Skeletal muscle satellite cell (primary cell): Measurements from ENCODE around the gene GALNT14.

Experiments used
- H3K27me3 ChIP-seq: 2 replicates; pipeline ENCODE4 v1.7.0; 2013; ENCODE audit warnings: low read length; ENCODE audit not compliant: control insufficient read depth, insufficient read depth
- H3K36me3 ChIP-seq: 2 replicates; pipeline ENCODE4 v1.7.0; 2013; ENCODE audit warnings: mild to moderate bottlenecking, control low read depth, low read length; ENCODE audit not compliant: insufficient read depth
- H3K4me1 ChIP-seq: 2 replicates; pipeline ENCODE4 v1.7.0; 2013; ENCODE audit warnings: low read length; ENCODE audit not compliant: control insufficient read depth, insufficient read depth
- H3K4me2 ChIP-seq: 2 replicates; pipeline ENCODE4 v1.7.0; 2013; ENCODE audit warnings: mild to moderate bottlenecking, low read length
- H3K4me3 ChIP-seq: 2 replicates; pipeline ENCODE4 v1.7.0; 2013; ENCODE audit warnings: low read length
- H3K9ac ChIP-seq: 2 replicates; pipeline ENCODE4 v1.7.0; 2013; ENCODE audit warnings: mild to moderate bottlenecking, low read depth, low read length, moderate library complexity
- H3K9me3 ChIP-seq: replicated peaks from 2 replicates; pipeline ENCODE4 v1.7.0; 2013; ENCODE audit warnings: mild to moderate bottlenecking, control low read depth, low read length

GALNT14 gene

DNA sequence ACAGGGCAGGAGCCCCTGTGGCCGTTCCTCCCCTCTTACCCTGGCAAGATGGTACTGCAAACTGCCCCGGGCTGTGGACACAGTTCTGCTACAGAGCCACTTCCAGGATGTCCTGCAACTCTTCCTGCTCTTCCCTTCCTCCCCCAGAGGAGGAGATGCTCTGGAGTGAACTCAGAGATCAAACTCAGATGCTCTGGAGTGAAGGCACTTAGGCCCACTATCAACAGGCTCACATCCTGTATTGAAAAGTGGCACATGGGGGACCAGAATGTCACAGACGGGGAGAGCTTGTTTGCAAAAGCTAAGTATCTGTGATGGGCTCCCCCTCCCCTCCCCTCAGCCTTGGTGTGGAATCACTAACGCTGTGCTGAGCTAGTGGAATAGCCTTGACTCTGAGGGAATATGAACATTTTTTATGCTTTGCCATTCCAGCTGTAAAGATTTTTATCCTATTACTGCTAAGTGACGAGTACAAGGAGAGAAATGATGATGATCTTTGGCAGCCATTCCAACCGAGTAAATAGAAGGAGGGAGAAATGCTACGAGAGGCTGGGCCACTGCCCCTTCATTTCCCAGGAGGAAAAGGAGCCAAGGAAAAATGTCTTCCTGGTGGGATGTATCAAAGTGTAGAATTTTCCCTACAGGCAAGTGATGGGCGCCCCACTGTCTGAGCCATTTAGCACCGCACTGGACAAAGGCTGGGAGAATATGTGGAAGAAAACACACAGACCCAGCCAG is 152.6 kb downstream of the GALNT14 start:
- Histone ChIP-seq H3K4me2 (no peak overlapping the region), H3K36me3 (no peaks in the 10 kb centered on the region), H3K4me1 (no peaks in the 10 kb centered on the region), H3K4me3 (no peak overlapping the region), H3K9ac (no peak overlapping the region), H3K9me3 (no peaks in the 10 kb centered on the region), H3K27me3 (no peaks in the 10 kb centered on the region)

DNA sequence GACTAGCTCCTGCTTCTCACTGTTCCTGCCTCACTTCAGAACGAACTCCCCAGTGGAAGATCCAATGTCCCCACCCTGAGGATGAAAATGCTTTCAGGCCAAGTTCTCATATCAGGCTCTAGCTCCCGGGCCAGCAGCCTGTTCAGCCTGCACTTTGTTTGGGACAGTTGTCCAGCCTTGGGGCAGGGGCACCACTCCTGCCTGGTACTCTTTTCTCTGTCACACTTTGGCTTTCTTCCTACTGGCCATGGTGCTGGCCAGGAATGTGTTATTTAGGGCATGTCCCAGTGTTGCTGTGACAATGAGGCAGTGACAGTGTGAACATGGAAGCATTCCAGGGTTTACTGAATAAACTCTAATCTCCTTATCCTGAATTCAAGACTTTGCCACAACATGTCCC is 154.1 kb downstream of the GALNT14 start:
- H3K4me3 ChIP-seq, result no peak overlapping the region
- H3K36me3 ChIP-seq, result no peaks in the 10 kb centered on the region
- H3K4me2 ChIP-seq, result no peak overlapping the region
- no peaks in the 10 kb centered on the region for H3K9me3 ChIP-seq
- no peaks in the 10 kb centered on the region for H3K27me3 ChIP-seq
- peaks cover 8% of the 10 kb centered on the region for H3K4me1 ChIP-seq
- H3K9ac ChIP-seq, result no peak overlapping the region

DNA sequence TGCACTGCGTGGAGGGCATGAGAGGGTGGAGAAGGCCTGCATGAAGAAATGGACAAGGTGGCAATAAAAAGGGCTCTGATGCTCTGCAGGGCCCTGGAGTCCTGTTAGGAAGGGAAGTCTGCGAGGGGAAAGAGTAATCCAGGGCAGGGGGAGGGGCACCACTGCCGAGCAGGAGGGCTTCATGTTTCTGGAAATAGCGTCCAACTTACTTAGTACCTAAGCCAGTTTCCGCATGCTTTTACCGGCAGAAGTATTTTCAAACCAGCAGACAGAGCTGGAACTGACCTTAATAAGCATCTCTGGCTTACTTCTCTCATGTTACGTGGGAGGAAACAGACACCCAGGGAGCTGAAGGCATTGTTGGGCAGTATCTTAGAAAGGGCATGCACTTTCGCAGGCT is 156.7 kb downstream of the GALNT14 start:
- Histone ChIP-seq H3K9ac (no peak overlapping the region), H3K4me1 (peaks cover 8% of the 10 kb centered on the region), H3K9me3 (no peaks in the 10 kb centered on the region), H3K4me3 (no peak overlapping the region), H3K27me3 (no peaks in the 10 kb centered on the region), H3K36me3 (no peaks in the 10 kb centered on the region), H3K4me2 (no peak overlapping the region)

DNA sequence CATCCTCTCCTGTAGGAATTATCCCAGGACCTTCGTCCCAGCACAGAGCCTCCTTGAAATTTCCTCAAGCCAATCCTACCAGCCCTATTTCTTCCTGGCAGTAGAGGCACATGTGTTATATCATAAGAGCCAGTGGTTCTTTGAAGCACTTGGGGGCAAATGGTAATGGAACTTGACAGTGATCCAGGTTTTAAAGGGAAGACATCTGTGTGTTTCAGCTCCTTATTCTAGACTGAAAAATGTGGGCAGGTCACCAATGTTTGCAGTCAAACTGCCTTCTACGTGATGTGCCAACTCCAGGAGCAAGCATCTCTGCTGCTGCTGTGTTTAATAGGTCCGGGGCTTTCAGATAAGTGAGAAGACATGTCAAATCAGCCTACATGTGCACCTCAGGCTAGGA is 157.1 kb downstream of the GALNT14 start:
- no peak overlapping the region for H3K4me2 ChIP-seq
- peaks cover 8% of the 10 kb centered on the region for H3K4me1 ChIP-seq
- H3K4me3 ChIP-seq, result no peak overlapping the region
- H3K9me3 ChIP-seq, result no peaks in the 10 kb centered on the region
- H3K27me3 ChIP-seq, result no peaks in the 10 kb centered on the region
- no peak overlapping the region for H3K9ac ChIP-seq
- no peaks in the 10 kb centered on the region for H3K36me3 ChIP-seq

DNA sequence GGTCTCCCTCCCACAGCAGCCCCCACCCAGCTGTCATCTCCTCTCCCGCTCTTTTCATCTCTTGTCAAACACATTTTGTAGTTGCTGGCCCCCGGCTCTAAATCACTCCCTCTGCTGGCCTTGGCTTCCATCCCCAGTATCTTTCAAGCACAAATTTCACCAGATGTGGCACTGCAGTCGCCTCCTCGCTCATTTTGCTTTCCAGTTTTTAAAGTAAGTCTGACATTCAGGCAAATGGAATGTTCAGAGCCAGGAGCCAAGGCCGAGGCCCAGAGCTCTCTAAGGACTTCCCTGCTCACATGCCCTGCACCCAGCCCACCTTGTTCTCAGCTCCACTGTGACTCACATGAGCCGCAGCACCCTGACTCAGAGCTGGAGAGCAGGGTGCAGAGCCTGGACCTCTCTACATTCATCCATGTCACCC is 158.4 kb downstream of the GALNT14 start:
- no peaks in the 10 kb centered on the region for H3K36me3 ChIP-seq
- H3K4me2 ChIP-seq, result no peak overlapping the region
- H3K9me3 ChIP-seq, result no peaks in the 10 kb centered on the region
- no peaks in the 10 kb centered on the region for H3K27me3 ChIP-seq
- peaks cover 8% of the 10 kb centered on the region for H3K4me1 ChIP-seq
- no peak overlapping the region for H3K9ac ChIP-seq
- no peak overlapping the region for H3K4me3 ChIP-seq

DNA sequence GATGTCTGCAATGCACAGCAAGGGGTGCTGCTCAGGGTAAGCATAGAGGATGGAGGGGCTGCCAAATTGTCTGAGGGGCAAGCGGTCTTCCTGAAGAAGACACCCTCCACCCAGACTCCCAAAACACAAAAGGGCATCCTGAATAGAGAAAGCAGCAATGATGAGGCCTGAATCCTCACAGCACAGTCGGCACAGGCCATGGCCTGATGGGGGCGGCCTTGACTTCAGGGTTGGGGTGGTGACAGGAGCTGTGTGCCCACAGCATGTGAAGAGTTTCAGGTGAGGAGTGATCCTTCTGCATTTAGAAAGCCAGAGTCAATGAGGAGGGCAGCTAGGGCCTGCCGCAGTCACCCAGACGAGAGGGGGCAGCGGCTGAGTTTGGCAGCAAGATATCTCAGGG is 159.4 kb downstream of the GALNT14 start:
- no peaks in the 10 kb centered on the region for H3K9me3 ChIP-seq
- no peaks in the 10 kb centered on the region for H3K36me3 ChIP-seq
- H3K4me2 ChIP-seq, result no peak overlapping the region
- no peak overlapping the region for H3K4me3 ChIP-seq
- no peaks in the 10 kb centered on the region for H3K27me3 ChIP-seq
- H3K9ac ChIP-seq, result no peak overlapping the region
- peaks cover 8% of the 10 kb centered on the region for H3K4me1 ChIP-seq

DNA sequence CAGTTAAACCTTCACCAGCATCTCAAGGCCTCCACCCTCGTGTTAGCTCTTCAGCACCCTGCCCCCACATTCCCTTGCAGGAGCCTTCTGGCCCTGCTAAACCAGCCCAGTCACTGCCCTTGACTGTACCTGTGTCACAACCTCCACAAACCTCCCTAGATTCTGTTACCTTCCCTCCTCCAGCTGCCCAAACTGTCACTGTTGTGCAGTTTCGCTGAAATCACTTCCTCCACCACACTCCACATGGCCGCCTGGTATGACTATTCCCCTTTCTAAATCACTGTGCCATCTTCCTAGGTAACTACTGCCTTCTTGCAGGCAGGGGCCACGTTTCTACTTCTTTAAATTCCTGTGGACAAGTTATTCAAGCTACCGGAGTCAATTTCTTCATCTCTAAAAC is 160.2 kb downstream of the GALNT14 start:
- no peaks in the 10 kb centered on the region for H3K27me3 ChIP-seq
- H3K9me3 ChIP-seq, result no peaks in the 10 kb centered on the region
- peaks cover 8% of the 10 kb centered on the region for H3K4me1 ChIP-seq
- H3K4me2 ChIP-seq, result no peak overlapping the region
- H3K9ac ChIP-seq, result no peak overlapping the region
- H3K36me3 ChIP-seq, result no peaks in the 10 kb centered on the region
- no peak overlapping the region for H3K4me3 ChIP-seq

DNA sequence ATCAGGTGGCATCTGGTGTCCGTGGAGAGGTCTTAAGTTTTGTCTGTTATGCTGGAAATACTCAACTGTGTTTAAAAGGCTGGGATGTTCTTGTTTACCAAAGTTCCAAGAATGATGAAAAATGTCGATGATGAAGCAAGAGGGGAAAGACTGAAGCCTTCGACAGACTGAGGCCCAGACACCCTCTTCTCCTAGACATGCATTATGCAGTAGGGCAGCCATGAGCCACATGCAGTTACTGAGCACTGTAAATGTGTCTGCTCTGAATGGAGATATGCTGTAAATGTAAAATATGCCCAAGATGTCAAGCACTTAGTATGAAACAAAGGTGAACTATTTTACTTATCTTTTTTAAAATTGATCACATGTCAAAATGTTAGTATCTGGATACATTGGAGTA is 163.1 kb downstream of the GALNT14 start:
- Histone ChIP-seq H3K9me3 (no peaks in the 10 kb centered on the region), H3K9ac (no peak overlapping the region), H3K36me3 (no peaks in the 10 kb centered on the region), H3K4me2 (no peak overlapping the region), H3K27me3 (no peaks in the 10 kb centered on the region), H3K4me1 (peaks cover 7% of the 10 kb centered on the region), H3K4me3 (no peak overlapping the region)

DNA sequence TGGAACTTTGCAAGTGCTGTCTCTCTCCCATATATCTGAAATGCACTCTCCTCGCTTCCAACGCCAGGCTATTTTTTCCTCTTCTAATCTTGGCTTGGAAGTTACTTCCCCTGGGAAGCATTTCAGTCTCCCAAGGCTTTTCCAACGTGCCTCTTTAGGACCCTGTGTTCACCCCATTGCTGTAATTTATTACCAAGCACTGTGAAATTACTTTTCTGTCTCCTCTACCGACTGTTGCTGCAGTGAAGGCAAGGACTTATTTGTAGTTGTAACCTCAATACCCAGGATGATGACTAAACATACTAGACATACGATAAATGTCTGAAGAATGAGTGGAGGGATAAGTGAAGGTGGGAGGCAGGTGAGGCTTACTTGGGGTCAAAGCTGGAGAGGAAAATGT is 163.7 kb downstream of the GALNT14 start:
- Histone ChIP-seq H3K9me3 (no peaks in the 10 kb centered on the region), H3K4me1 (peaks cover 3% of the 10 kb centered on the region)

DNA sequence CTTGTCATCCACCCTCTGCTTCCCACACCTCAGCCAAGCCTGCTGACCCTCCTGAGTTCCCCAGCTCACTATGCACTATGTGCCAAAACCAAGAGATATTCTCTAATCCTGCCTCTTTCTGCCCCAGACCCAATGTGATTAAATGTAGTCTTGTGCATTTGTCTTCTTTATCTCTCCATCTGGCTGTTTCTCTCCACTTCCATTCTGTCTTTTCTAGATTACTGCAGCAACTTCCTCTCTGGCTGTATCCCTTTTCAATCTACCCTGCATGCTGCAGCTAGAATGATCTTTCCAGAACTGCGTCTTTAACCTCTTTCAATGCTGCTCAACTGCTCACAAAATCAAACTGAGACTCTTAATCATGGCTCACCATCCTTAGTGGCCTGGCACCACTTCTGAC is 164.1 kb downstream of the GALNT14 start:
- H3K4me3 ChIP-seq, result no peak overlapping the region
- no peaks in the 10 kb centered on the region for H3K4me1 ChIP-seq
- no peaks in the 10 kb centered on the region for H3K27me3 ChIP-seq
- H3K9me3 ChIP-seq, result no peaks in the 10 kb centered on the region
- H3K9ac ChIP-seq, result no peak overlapping the region
- no peak overlapping the region for H3K4me2 ChIP-seq
- no peaks in the 10 kb centered on the region for H3K36me3 ChIP-seq

More for the DNA sequence above, 163.7 kb downstream of the GALNT14 start:
- H3K27me3 ChIP-seq, result no peaks in the 10 kb centered on the region
- no peak overlapping the region for H3K4me3 ChIP-seq
- no peaks in the 10 kb centered on the region for H3K36me3 ChIP-seq
- no peak overlapping the region for H3K4me2 ChIP-seq
- H3K9ac ChIP-seq, result no peak overlapping the region

DNA sequence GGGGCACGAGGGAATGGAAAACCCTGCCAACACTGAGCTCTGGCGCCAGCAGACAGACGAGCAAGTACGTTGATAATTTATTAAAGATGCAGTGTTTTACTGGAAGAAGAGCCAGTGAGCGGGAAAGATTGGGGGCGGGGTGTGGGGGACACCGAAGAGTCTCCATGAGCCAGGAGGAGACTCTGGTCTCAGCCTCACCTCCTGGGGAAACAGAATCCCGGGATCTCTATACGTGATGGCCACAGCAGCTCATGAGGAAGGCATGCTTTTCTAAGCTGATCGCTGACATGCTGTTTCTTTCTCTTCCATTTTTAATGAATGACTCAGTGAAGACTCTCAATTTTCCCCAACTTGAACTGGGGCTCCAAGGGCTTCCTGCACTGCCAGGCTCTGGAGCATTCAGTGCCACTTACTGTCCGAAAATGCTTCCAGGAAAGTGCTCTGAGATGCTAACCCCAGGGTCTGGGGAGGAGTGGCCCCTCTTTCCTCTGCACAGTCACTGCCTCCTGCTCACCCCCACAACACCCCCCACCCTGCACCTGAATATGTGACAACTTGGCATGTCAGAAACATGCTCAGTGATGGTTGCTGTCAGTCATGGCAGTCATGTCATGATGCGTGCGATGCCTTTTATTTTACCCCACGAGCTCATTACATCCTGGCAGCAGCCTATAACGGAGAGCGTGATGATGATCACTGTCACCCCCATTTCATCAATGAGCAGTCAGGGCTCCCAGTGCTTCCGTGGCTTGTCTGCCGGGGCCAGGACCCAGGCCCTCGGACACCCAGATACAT is 166.8 kb downstream of the GALNT14 start:
- Histone ChIP-seq H3K9me3 (no peaks in the 10 kb centered on the region), H3K27me3 (no peaks in the 10 kb centered on the region), H3K4me2 (no peak overlapping the region), H3K4me1 (no peaks in the 10 kb centered on the region), H3K4me3 (no peak overlapping the region), H3K36me3 (no peaks in the 10 kb centered on the region), H3K9ac (no peak overlapping the region)
